ENCODE measurements around the gene HGS. TPM values are rescaled to one million over a fixed set of nuclear protein-coding genes. Genes with fewer than 3 reads are reported as not detected.
"Not testable (repeated sequence)": the region's sequence is repeated elsewhere in the genome, so short reads cannot be mapped to it uniquely, and the experiment has no call there.

Gene HGS
- total RNA-seq, 1 donor from 2014 or later, result 44.4 TPM

- no peak for DNase-seq (ENCODE audit: low spot score in 2 of 2)
- FAIRE-seq, result no peak
Measured at GRCh38 chr17:81655378-81656117, 28.3 kb upstream of the HGS start.

GRCh38 chr17:81656118-81656743 lies 27.6 kb upstream of the HGS start, which contains the start of gene PDE6G:
PDE6G (minus strand) TSS chr17:81656542; CDS start chr17:81653305, 3,237 bp downstream.
- FAIRE-seq (no peak), DNase-seq (ENCODE audit: low spot score in 2 of 2) (no peak)

DNA sequence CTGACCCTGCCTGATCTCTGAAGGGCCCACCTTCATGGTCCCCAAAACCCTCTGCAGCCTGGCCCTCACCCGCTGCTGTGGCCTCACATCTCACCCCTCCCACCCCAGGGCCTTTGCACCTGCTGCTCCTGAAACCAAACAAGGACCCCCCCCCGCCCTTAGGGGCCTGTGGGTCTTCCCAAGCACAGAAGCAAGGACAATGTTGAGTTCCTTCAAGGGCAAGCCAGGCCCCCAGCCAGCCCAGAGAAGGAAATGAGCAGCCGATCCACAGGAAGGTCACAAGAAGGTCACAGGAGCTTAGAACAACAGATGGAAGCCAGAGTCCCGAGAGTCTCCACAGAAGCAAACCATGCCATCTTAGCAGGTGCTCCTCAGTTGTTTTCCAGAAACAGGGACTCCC lies 27.0 kb upstream of the HGS start:
- DNase-seq (ENCODE audit: low spot score in 2 of 2) (no peak), FAIRE-seq (no peak)

DNA sequence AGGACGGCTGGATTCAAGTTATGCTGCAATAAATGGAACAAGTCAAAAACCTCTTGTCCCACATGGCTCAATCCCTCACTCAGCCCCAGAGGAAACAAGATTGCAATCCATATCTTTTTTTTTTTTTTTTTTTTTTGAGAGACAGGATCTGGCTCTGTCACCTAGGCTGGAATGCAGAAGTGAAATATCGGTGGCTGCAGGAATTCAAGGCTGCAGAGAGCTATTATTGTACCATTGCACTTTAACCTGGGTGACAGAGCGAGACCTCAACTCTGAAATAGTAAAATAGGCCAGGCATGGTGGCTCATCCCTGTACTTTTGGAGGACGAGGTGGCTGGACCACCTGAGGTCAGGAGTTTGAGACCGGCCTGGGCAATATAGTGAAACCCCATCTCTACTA lies 24.8 kb upstream of the HGS start:
- DNase-seq (ENCODE audit: low spot score in 2 of 2), result no peak
- FAIRE-seq, result no peak

DNA sequence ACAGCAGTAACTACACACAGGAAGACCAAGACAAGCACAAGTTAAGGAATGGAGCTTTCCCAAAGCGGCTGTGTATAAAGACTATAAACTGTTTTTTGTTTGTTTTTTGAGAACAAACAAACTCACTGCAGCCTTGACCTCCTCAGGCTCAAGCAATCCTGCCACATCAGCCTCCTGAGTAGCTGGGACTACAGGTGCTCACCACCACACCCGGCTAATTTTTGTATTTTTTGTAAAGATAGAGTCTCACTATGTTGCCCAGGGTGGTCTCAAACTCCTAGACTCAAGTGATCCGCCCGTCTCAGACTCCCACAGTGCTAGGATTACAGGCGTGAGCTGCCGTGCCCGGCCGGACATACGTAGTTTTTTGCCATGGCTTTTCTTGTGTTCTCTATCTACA lies 23.4 kb upstream of the HGS start:
- FAIRE-seq (no peak), DNase-seq (ENCODE audit: low spot score in 2 of 2) (no peak)

GRCh38 chr17:81662002-81662401 lies 21.8 kb upstream of the HGS start:
- FAIRE-seq (no peak), DNase-seq (ENCODE audit: low spot score in 2 of 2) (no peak)

DNA sequence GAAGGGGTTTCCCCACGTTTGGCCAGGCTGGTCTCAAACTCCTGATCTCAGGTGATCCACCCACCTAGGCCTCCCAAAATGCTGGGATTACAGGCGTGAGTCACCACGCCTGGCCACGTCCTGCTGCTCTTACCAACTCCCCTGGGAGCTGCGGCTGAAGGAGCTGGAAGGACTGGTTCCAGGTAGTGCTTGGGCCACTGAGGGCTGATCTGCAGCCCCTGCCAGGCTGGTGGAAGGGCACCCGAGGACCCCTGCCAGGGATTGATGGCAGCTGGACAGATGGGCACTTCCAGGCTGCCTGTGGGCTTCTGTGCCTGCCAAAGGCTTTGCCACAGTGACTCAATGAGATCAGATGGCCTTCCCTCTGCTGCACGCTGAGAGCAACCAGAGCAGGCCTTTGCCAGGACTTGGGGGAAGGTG lies 19.8 kb upstream of the HGS start:
- FAIRE-seq, result no peak
- no peak for DNase-seq (ENCODE audit: low spot score in 2 of 2)

- FAIRE-seq, result no peak
- DNase-seq (ENCODE audit: low spot score in 2 of 2), result peak in 1 of 2 donors; percentile 29
Measured at GRCh38 chr17:81665205-81666091, 18.4 kb upstream of the HGS start.

DNA sequence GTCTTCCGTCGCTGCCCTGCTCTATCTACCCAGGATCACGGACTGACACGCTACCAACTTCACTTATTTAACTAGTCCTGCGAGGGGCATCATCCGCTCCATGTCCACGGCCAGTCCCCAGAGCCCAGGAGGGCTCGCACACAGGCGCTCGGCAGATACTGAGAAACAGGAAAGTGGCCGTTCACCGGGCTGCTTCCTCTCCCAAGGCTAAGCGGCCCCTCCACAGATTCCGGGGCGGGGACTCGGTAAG lies 17.8 kb upstream of the HGS start:
- no peak for FAIRE-seq
- no peak for DNase-seq (ENCODE audit: low spot score in 2 of 2)

- DNase-seq (ENCODE audit: low spot score in 2 of 2) (peak; percentile 97 to 99), FAIRE-seq (no peak)
Measured at GRCh38 chr17:81666342-81667191, 17.2 kb upstream of the HGS start, which contains the start of the genes CCDC137 and OXLD1. CCDC137 (plus strand) TSS chr17:81666737; CDS start chr17:81666767, 30 bp downstream. OXLD1 (minus strand) TSS chr17:81666605; CDS start chr17:81666577, 28 bp downstream.

DNA sequence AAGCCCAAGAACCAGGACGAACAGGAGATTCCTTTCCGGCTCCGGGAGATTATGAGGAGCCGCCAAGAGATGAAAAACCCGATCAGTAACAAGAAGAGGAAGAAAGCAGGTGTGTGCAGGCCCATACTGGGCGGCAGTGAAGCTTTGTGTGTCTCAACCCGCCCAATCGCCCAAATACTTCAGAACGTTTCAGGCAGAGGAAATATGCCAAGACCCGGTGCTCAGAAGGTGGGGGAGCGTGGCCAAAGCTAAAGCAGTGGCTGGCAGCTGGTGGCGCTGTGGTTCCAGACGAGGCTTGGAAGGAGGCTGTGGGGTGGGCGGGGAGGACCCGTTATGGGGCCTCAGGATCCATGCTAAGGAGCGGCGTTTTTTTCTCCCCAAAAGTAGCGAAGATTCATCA lies 16.1 kb upstream of the HGS start:
- DNase-seq (ENCODE audit: low spot score in 2 of 2), result no peak
- no peak for FAIRE-seq

- FAIRE-seq, result no peak
Measured at GRCh38 chr17:81672504-81672903, 11.3 kb upstream of the HGS start.

DNA sequence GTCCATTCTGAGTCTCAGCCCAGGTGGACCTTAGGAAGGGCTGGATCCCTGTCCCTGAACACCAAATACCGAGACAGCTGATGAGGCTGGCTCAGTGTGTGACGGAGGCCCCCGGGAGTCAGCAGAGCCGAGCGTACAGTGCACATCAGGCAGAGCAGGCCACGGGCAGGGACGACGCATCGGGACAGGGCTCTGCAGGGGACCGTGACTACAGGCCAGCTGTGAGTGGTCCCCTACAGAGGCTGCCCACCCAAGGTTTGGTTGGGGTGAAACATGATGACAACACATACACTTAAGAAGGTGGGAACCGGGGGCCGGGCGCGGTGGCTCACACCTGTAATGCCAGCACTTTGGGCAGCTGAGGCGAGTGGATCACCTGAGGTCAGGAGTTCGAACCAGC lies 10.9 kb upstream of the HGS start:
- DNase-seq (ENCODE audit: low spot score in 2 of 2) (no peak), FAIRE-seq (no peak)

More at GRCh38 chr17:81672504-81672903, 11.3 kb upstream of the HGS start:
- DNase-seq (ENCODE audit: low spot score in 2 of 2), result no peak

DNA sequence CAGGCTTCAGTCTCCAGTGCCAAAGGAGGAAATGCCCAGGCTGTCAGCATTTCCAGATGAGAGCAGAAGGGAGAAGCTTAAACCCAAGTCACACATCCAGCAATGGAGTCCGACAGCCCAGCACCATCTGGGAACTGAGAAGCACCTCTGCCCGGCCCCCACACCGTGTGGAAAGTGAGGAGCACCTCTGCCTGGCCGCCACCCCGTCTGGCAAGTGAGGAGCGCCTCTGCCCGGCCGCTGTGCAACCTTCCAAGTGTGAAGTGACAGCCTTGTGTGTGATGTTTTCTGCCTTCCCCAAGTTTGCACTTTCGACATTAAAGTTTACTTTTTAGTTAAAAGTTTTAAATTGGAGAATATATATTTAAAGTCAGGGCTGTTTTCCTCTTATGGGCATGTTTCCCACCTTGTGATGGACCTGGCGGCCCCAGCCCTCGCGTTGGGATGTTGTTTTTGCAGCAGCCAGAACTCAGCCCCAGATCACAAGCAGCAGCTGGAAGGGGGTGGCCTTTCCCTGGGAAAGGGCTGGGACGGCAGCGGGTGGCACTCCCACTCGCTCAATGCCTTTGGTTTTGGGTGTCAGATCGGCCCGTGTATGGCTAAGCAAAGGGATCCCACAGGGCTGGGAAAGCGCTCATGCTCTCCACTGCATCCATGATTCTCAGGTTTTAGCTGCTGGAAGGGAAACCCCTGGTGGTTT lies 10.1 kb upstream of the HGS start:
- no peak for DNase-seq (ENCODE audit: low spot score in 2 of 2)
- FAIRE-seq, result no peak

- not testable (repeated sequence) for DNase-seq (ENCODE audit: low spot score in 2 of 2); FAIRE-seq
Measured at GRCh38 chr17:81675515-81676221, 8.1 kb upstream of the HGS start.

GRCh38 chr17:81676906-81677305 lies 6.9 kb upstream of the HGS start:
- FAIRE-seq (no peak), DNase-seq (ENCODE audit: low spot score in 2 of 2) (no peak)

GRCh38 chr17:81680150-81680549 lies 3.7 kb upstream of the HGS start:
- FAIRE-seq, result no peak
- DNase-seq (ENCODE audit: low spot score in 2 of 2), result no peak

- FAIRE-seq (no peak), DNase-seq (ENCODE audit: low spot score in 2 of 2) (no peak)
Measured at GRCh38 chr17:81681672-81682071, 2.1 kb upstream of the HGS start.
